Vagina (tissue), 2 donors: Measurements from ENCODE around the gene PCSK2.

Experiments
- CTCF ChIP-seq, 3 experiments: fragments of 450-650 bp in 2 of 3; fragments of 200-600 bp in 1 of 3; sonication (generic) in 1 of 3; IDR thresholded peaks; one replicate each; pipeline ENCODE4 v1.5.1; 2017 to 2019; ENCODE audit warnings: antibody characterized with exemption in 3 of 3, mild to moderate bottlenecking in 2 of 3, moderate library complexity in 2 of 3
- POLR2AphosphoS5 ChIP-seq, 2 donors: sonication (generic); formaldehyde crosslinking; IDR thresholded peaks; one replicate each; pipeline ENCODE4 v1.9.0; 2017; ENCODE audit warnings: antibody characterized with exemption in 2 of 2, mild to moderate bottlenecking in 2 of 2, low read depth in 1 of 2; ENCODE audit not compliant: insufficient read depth in 1 of 2

DNA sequence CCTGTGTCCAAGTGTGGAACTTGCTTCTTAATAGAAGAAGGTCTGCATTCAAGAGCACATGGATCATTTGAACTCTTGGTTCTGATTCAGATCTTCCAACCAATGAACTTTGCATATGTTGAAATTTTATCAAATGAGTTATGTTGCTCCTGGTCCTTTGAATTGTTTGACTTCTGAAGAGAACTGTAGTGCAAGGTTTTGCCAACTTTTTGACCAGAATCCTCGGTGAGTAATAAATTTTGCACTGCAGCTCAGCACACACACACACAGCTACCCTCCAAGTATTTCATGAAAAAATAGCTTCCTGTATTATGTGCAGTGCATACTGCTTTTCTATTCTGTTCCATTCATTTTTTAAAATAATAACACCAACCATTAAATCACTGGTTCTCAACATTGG, 236.9 kb downstream of the PCSK2 start:
- TF ChIP-seq CTCF (IDR thresholded peaks at IDR 0.05) (no peak), POLR2AphosphoS5 (IDR thresholded peaks at IDR 0.05; ENCODE audit: insufficient read depth in 1 of 2, low read depth in 1 of 2) (no peak)
